ENCODE data around the gene BPI.
"Not testable (repeated sequence)": the region's sequence is repeated elsewhere in the genome, so short reads cannot be mapped to it uniquely, and the experiment has no call there.

The BPI gene

GRCh38 chr20:38277691-38278090 is 26.3 kb upstream of the BPI start:
- no peak for TF ChIP-seq CTCF (IDR thresholded peaks at IDR 0.05; ENCODE audit: insufficient read depth, low read length, poor library complexity, severe bottlenecking)
- DNase-seq (ENCODE audit: extremely low read depth, insufficient read length), result no peak
- no peak overlapping the region for H3K4me3 ChIP-seq (replicated peaks; ENCODE audit: low read depth, low read length)
- no peaks in the 10 kb centered on the region for H3K27me3 ChIP-seq (replicated peaks; ENCODE audit: control insufficient read depth, insufficient read depth, low read length)
- H3K36me3 ChIP-seq (ENCODE audit: control insufficient read depth, insufficient read depth, low read length), result no peaks in the 10 kb centered on the region

- Histone ChIP-seq H3K4me3 (replicated peaks; ENCODE audit: low read depth, low read length) (no peak overlapping the region), H3K36me3 (ENCODE audit: control insufficient read depth, insufficient read depth, low read length) (no peaks in the 10 kb centered on the region), H3K27me3 (replicated peaks; ENCODE audit: control insufficient read depth, insufficient read depth, low read length) (no peaks in the 10 kb centered on the region)
- TF ChIP-seq CTCF (IDR thresholded peaks at IDR 0.05; ENCODE audit: insufficient read depth, low read length, poor library complexity, severe bottlenecking), result no peak
- no peak for DNase-seq (ENCODE audit: extremely low read depth, insufficient read length)
These were observed 25.8 kb upstream of the BPI start for GRCh38 chr20:38278131-38278530.

- no peak for DNase-seq (ENCODE audit: extremely low read depth, insufficient read length)
- Histone ChIP-seq H3K27me3 (replicated peaks; ENCODE audit: control insufficient read depth, insufficient read depth, low read length) (no peaks in the 10 kb centered on the region), H3K4me3 (replicated peaks; ENCODE audit: low read depth, low read length) (no peak overlapping the region), H3K36me3 (ENCODE audit: control insufficient read depth, insufficient read depth, low read length) (no peaks in the 10 kb centered on the region)
- TF ChIP-seq CTCF (IDR thresholded peaks at IDR 0.05; ENCODE audit: insufficient read depth, low read length, poor library complexity, severe bottlenecking), result no peak
These were observed 25.2 kb upstream of the BPI start for GRCh38 chr20:38278763-38279162.

GRCh38 chr20:38281176-38281915 is 22.6 kb upstream of the BPI start:
- not testable (repeated sequence) for DNase-seq (ENCODE audit: extremely low read depth, insufficient read length); H3K4me3 ChIP-seq (replicated peaks; ENCODE audit: low read depth, low read length); H3K27me3 ChIP-seq (replicated peaks; ENCODE audit: control insufficient read depth, insufficient read depth, low read length); H3K36me3 ChIP-seq (ENCODE audit: control insufficient read depth, insufficient read depth, low read length)
- TF ChIP-seq CTCF (IDR thresholded peaks at IDR 0.05; ENCODE audit: insufficient read depth, low read length, poor library complexity, severe bottlenecking), result peak; percentile 22

- Histone ChIP-seq H3K36me3 (ENCODE audit: control insufficient read depth, insufficient read depth, low read length) (no peaks in the 10 kb centered on the region), H3K27me3 (replicated peaks; ENCODE audit: control insufficient read depth, insufficient read depth, low read length) (no peaks in the 10 kb centered on the region), H3K4me3 (replicated peaks; ENCODE audit: low read depth, low read length) (no peak overlapping the region)
- TF ChIP-seq CTCF (IDR thresholded peaks at IDR 0.05; ENCODE audit: insufficient read depth, low read length, poor library complexity, severe bottlenecking), result no peak
- DNase-seq (ENCODE audit: extremely low read depth, insufficient read length), result no peak
These were observed 20.7 kb upstream of the BPI start for GRCh38 chr20:38283236-38283635.

GRCh38 chr20:38284066-38284650 is 19.8 kb upstream of the BPI start:
- not testable (repeated sequence) for H3K36me3 ChIP-seq (ENCODE audit: control insufficient read depth, insufficient read depth, low read length); H3K27me3 ChIP-seq (replicated peaks; ENCODE audit: control insufficient read depth, insufficient read depth, low read length); DNase-seq (ENCODE audit: extremely low read depth, insufficient read length); H3K4me3 ChIP-seq (replicated peaks; ENCODE audit: low read depth, low read length)
